ENCODE data around the gene S100A9.
A peak's percentile ranks its signal among the peaks of the same experiment; 100 is the strongest.
"Not testable (repeated sequence)": the region's sequence is repeated elsewhere in the genome, so short reads cannot be mapped to it uniquely, and the experiment has no call there.

The S100A9 gene

GRCh38 chr1:153345187-153346076 lies 12.2 kb upstream of the S100A9 start:
- DNase-seq = peak; percentile 41

- DNase-seq = peak; percentile 18
Observed at GRCh38 chr1:153346077-153346723, 11.5 kb upstream of the S100A9 start.

GRCh38 chr1:153347049-153347448 lies 10.6 kb upstream of the S100A9 start:
- not testable (repeated sequence) for DNase-seq

- no peak for DNase-seq
Observed at GRCh38 chr1:153347856-153348255, 9.8 kb upstream of the S100A9 start.

GRCh38 chr1:153348511-153349362 lies 8.9 kb upstream of the S100A9 start, which contains the start of gene PGLYRP4:
Gene PGLYRP4 (minus strand): TSS chr1:153348841. CDS start chr1:153347932, 909 bp downstream.
- no peak for DNase-seq

GRCh38 chr1:153349363-153350320 lies 8.0 kb upstream of the S100A9 start:
- DNase-seq = peak; percentile 17

GRCh38 chr1:153350321-153350957 lies 7.2 kb upstream of the S100A9 start:
- no peak for DNase-seq

GRCh38 chr1:153352523-153352922 lies 5.1 kb upstream of the S100A9 start:
- DNase-seq = peak; percentile 80

GRCh38 chr1:153353226-153353947 lies 4.3 kb upstream of the S100A9 start:
- peak; percentile 21 for DNase-seq

- no peak for DNase-seq
Observed at GRCh38 chr1:153354515-153355193, 3.0 kb upstream of the S100A9 start.

- peak; percentile 70 for DNase-seq
Observed at GRCh38 chr1:153355445-153356071, 2.1 kb upstream of the S100A9 start.

- no peak for DNase-seq
Observed at GRCh38 chr1:153356392-153357075, 1.1 kb upstream of the S100A9 start.

GRCh38 chr1:153357076-153357852 lies 390 bp upstream of the S100A9 start:
- no peak for DNase-seq

- DNase-seq = no peak
Observed at GRCh38 chr1:153358691-153358975, 979 bp downstream of the S100A9 start.

GRCh38 chr1:153359241-153359640 lies 1.6 kb downstream of the S100A9 start:
- DNase-seq = no peak

GRCh38 chr1:153360190-153360589 lies 2.5 kb downstream of the S100A9 start:
- DNase-seq = no peak

GRCh38 chr1:153360592-153361479 lies 3.2 kb downstream of the S100A9 start:
- DNase-seq = no peak
